Activated naive CD8-positive, alpha-beta T cell treated with anti-CD3 and anti-CD28 coated beads, Interleukin-2, amount 50 U/mL, for 16 hours (primary cell): ENCODE results near the gene MDM4.

Experiments used
- DNase-seq: peaks from one replicate; pipeline ENCODE4 v3.0.0-alpha.2; 2020; ENCODE audit warnings: low read depth, low spot score

Gene MDM4

DNA sequence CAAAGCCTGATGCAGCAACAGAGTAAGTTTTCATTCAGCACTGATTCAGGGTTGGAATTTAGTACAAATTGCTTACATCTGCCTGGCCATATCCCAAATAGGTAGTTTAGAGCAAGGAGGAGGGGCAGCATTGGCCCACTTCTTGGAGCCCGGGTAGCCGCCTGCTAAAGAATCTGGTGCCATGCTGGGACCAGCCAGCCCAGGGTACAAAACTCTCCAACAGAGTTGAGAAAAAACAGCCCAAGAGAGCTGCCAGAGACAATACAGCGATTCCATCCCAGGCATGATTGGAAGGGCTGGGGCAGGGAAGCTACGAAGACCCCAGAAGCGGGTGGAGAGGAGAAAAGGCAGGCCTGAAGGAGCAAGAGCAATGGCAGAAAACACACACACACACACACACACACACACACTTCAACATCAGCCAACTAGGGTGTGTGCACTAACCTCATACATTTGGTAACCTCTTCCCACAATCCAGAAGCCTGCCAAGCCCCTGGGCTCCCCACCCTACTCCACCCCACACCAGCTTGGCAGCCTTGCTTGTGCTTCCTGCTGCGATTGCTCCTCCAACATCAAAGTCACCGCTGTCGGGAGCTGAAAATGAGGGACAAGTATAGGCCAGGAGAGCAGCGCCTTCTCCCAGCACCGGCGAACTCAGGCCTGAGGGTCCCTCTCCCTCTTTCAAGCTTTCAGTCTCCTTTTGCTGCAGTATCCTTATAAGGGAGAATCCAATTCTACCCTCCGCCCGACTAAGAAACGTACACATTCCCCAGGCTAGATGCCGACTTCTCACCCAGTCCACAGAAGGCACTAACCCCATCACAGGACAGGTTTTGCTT lies 22.8 kb upstream of the MDM4 start:
- no peak for DNase-seq

DNA sequence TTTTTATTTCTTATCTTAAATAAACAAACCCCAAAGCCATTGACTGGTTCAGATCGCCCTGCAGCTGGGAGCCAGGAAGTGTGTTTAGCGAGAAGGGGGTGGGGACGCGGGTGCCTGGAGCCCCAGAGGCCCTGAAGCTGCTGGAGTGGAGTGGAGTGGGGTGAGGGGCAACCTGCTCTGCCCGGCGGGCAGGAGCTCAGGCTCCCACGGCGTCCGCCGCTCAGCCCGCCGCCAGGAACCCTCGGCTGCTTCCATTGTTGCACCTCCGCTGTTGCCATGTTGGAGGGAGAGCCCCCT lies 22.3 kb upstream of the MDM4 start:
- no peak for DNase-seq

DNA sequence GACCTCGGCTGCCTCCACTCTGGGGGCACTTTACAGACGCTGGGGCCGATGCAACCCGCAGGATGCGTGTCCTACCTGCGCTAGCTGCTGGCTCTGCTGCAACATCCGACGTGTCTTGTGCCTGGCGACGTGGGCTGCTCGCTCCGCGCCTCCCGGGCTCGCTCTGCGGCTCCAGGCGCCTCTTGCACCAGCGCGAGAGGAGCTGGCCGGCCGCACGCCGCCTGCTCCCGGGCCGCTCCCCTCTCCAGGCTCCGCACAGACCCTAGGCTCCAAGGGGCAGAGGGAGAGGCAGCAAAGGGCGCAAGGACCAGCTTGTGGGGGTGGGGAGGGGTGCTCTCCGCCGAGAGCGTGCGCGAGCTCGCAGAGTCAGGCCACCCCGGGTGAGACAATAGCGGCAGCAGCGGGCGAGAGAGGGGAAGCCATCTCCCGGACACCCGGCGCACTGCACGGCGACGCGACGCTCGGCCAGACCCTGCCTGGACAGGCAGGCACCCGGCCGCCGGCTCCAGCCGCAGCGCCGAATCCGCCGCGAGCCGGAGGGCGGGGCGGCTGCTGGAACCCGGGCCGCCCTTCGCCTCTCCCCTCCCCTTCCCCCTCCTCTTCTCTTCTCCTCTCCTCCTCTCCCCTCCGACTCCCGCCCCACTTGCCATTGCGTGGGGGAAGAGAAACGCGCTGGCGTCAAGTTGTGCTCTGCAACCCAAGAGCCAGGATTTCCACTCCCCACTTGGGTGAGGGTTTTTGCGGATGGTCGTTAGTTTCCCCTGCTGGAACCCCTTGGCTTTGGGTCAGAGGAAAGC lies 21.7 kb upstream of the MDM4 start, which contains the start of gene PIK3C2B:
PIK3C2B (minus strand) TSS at position 525 of the 797 bp plus-strand sequence. CDS start 25,003 bp downstream, outside the sequence.
- DNase-seq: peak; percentile 29

DNA sequence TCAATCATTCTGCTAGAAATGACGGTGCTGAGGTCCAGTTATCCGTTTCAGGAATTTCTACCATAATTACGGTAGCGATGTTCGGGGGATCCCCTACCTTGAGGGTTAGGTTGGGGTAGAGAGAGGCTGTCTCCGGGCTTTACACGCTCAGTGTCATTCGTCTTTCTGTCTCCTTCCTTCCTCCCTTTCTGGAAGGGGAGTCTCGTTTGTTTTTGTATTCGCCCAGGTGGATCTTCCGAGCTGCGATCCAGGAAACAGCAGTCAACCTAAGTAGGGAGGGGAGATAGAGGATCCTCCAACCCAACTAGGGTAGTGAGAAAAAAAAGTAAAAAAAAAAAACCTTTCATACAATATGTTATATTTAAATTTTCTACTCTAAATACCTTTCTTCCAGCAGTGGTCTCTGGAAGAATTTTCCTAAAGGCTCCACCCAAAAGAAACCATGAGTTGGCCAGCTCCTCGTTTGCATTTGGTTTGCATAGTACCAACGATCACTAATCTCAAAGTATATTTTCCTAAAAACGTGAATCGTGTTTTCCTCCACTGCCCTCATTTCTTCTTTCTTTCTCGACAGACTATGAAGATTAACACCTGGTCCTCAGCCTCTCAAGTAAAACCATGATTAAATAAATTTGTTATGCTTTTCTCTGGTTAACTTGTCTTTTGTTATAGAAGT lies 21.0 kb upstream of the MDM4 start:
- no peak for DNase-seq

DNA sequence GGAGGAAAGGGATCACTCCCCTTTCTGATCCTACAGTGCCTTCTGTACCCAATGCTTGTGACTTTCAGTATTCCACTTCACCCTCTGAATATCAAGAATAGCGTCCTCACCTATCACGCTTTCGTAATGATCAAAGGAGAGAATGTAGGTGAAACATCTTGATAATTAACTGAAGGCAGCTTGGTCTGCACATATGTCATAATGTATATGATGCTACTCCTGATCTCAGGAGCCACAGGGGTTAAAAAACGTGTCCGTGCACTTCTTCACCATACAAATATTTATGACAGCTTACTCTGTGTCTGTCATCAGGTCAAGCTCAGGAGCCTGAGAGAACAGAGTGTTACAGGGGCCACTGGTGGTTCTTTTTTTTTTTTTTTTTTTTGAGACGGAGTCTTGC lies 20.4 kb upstream of the MDM4 start:
- no peak for DNase-seq

DNA sequence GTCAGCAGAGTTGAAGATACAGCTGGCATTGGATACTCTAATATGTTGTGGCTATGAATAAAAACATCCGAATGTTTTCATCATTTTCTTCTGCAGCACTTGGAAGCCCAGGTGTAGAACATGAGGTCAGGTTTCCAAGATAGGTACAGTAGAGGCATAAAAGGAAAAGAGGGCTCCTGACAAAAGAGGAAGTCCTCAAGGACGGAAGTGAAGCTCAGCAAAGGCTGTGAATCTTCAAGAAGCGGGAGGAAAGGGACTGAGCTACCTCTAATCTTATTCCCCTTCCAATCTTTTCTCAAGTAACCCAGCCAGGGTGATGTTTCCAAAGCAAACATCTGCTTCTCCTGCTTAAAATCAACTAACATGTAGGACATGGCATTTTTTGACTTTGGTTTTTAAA lies 17.2 kb upstream of the MDM4 start:
- no peak for DNase-seq

DNA sequence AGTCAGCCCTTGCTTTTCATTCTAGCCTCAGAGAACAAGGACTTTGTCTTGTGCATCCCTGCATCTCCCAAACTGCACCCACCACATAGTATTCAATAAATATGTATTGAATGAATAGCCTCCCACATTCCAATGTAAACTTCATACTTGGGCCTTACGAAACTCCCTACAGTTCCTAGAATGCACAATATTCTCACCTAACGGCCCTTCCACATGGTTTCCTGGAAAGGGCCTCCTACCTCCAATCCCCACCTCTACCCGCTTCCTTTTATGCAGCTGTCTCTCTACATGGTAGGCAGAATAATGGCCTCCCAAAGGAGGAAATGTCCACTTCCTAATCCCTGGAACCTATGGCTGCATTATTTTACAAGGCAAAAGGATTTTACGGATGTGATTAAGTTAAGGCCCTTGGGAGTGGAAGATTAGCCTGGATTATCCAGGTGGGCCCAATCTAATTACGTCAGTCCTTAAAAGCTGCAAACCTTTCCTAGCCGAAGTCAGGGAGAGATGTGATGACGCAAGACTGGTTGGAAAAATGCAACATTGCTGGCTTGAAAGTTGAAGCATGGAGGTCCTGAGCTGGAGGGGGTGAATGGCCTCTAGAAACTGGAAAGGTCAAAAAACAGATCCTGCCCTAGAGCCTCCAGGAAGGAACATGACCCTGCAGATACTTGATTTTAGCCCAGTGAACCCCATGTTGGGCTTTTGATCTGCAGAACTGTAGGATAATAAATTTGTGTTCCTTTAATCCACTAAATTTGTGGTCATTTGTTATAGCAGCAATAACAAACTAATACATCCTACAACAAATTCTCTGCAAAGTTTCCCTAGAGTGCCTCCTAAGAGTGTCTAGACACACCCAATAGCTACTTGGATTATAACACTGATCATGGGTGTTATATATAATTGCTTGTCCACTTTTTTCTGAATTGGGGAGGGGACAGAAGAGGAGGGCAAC lies 16.4 kb upstream of the MDM4 start:
- no peak for DNase-seq

DNA sequence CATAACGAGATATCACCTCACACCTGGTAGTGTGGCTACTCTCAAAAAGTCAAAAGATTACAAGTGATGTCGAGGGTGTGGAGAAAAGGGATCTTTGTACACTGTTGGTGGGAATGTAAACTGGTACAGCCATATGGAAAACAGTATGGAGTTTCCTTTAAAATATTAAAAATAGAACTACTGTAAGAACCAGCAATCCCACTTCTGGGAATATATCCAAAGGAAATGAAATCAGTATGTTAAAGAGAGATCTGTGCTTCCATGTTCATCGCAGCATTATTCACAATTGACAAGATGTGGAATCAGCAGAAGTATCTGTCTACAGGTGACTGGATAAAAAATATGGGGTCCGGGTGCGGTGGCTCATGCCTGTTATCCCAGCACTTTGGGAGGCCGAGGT lies 14.0 kb upstream of the MDM4 start:
- DNase-seq: no peak

DNA sequence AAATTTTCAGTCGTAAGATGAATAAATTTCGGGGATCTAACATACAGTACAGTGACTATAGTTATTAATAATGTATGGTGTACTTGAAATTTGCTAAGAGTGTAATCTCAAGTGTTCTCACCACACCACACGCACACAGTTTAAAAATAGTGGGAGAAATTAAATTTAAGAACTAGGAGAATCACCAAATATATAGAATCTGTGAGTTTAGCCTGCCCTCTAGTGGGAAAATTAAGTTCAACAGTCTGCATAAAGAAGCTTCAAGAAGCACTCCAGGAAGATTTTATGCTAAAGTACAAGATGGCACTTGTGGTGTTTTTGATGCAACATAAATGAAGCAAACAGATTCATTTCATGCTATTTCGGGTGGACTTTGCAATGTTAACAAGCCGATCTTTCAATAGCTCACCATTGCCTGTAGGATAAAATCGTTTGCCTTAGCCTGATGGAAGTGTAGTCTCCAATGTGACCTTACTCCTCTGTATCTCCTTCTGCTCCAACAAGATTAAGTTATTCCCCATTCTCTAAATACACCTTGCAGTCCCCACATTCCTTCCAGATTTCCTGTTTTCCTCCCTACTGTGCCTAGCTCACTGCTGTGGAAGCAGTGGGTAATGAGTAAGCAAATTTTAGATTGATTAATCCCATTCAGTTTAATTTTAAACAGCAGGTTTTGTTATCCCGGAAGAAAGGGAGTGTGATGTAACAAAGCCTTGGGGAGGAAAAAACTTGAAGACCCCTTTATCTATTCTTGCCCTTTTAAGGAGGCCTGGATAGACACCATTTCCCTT lies 12.9 kb upstream of the MDM4 start:
- DNase-seq: no peak

DNA sequence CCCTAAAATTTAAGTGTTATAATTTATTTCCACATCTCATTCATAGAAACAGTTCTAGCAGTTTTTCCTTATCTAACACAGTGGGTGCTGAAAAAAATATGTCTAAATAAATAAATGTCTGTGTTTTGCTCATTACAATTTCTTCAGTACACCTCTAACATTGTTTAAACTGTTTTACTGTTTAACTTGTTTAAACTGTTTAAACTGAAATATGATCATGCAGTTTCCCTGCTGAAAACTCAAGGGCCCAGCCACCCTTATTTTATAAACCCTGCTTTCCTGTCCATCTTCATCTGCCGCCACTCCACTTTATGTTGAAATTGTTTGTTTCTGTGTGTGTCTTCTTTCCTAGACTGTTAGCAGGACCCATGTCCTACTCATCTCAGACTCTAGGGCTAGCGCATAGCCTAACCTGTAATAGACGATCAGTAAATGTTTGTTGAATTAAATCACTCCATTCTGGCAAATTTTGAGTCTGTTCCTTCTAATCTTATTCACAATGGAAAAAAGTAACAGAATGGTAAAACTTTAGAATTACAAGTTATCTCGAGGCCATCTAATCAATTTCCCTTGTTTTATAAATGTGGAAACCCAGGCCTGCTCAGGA lies 12.2 kb upstream of the MDM4 start:
- DNase-seq: no peak

DNA sequence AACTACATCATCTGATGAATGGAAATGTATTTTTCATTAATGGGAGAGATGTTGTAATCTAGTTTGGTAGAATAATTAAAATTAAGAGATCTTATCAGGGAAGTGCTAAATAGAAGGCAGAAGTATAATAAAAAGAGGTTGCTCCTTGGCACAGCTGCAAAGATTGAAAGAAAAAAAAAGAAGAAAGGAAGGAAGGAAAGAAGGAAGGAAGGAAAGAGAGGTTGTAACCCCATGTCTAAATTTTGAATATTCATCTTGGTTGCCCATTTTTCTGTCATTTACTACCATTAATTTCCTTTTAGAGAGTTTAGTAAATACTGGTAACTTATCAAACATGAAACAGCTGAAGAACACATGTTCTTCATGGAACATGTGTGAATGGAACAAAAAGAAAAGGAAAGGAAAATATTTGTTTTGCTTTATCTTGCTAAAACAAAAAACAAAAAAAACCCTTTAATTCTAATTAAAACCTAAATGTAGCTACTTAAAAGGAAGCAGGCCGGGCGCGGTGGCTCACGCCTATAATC lies 10.5 kb upstream of the MDM4 start:
- no peak for DNase-seq

DNA sequence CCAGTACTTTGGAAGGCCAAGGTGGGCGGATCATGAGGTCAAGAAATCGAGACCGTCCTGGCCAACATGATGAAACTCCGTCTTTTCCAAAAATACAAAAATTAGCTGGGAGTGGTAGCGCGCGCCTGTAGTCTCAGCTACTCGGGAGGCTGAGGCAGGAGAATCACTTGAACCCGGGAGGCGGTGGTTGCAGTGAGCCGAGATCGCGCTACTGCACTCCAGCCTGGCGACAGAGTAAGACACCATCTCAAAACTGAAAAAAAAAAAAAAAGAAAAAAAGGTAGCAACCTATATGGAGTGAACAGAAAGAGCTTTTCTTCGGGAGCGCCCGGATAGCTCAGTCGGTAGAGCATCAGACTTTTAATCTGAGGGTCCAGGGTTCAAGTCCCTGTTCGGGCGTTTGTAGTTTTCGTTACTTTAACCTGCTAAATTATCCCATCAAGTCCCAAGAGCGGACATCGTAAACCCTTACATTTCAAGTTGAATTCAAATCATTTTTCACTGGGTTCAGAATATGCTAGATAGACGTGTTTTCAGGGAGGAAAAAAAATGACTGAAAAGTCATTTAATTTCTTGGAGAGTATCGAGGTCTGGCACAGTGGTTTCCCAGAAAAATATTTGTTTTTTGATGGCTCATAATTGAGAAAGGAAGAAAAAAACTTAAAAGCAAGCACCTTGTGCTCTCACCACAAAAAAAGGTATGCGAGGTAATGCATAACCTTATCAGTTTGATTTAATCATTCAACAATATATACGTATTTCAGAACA lies 9.8 kb upstream of the MDM4 start:
- DNase-seq: peak; percentile 36

DNA sequence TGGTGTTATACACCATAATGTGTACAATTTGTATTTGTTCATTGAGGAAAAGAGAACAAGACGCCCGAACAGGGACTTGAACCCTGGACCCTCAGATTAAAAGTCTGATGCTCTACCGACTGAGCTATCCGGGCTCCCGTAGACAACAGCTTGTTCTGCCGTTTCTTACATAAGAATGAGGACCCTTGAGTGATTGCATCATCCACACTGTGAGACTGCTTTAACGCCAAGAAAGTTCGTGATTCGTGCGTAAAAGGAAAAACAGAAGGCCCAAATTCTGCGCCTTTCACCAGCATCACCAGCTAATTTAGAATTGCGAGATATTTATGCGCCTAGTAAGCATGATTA lies 9.3 kb upstream of the MDM4 start:
- DNase-seq: peak; percentile 75

DNA sequence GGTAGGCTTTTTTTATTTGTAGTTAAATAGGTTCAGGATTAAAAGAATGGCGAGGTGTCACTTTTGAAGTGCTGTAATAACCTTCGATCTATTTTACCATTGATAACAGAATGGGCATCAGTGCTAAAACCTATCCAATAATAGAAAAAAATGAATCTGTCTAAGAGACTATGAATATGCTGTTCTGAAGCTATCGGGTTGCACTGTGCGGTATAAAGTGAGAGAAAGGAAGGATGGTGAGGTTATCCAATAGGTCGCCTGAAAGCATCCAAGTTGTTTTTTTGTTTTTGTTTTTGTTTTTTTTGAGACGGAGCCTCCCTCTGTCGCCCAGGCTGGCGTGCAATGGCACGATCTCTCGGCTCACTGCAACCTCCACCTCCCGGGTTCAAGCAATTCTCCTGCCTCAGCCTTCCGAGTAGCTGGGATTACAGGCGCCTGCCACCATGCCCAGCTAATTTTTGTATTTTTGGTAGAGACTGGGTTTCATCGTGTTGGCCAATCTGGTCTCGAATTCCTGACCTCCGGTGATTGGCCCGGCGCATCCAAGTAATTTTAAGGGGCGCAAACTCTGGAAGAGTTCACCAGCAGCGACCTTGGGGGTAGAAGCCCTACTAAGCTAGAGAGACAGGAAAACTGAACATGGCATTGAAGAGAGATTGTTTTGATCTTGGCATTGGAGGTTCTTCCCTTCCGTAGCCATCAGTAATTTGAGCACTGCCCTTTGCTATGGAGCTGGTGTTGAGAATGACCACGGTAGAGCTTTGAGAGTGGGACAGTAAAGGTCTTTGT lies 8.7 kb upstream of the MDM4 start:
- DNase-seq: no peak

DNA sequence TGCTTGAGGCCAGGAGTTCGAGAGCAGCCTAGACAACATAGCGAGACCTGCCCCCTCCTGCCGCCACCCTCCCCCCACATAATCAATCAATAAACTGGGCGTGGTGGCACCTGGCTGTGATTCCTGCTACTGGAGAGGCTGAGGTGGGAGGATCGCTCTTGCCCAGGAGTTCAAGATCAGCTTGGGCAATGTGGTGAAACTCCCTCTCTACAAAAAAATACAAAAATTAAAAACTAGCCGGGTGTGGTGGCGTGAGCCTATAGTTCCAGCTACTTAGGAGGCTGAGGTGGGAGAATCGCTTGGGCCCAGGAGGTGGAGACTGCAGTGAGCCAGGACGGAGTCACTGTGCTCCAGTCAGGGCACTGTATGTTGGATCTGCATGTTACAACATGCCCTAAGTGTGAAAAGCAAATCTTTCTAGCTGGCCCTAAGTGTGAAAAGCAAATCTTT lies 7.0 kb upstream of the MDM4 start:
- no peak for DNase-seq

DNA sequence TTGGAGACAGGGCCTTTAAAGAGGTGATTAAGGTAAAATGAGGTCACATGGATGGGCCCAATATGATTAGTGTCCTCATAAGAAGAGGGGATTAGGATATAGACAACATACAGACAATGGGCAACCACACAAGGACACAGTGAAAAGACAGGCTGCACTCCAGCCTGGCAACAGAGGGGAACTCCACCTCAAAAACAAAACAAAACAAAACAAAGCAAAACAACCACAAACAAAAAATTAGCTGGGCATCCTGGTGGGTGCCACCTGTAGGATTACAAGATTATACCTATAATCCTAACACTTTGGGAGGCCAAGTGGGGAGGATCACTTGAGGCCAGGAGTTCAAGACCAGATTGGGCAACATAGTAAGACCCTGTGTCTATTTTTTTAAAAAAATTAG lies 4.8 kb upstream of the MDM4 start:
- DNase-seq: no peak

DNA sequence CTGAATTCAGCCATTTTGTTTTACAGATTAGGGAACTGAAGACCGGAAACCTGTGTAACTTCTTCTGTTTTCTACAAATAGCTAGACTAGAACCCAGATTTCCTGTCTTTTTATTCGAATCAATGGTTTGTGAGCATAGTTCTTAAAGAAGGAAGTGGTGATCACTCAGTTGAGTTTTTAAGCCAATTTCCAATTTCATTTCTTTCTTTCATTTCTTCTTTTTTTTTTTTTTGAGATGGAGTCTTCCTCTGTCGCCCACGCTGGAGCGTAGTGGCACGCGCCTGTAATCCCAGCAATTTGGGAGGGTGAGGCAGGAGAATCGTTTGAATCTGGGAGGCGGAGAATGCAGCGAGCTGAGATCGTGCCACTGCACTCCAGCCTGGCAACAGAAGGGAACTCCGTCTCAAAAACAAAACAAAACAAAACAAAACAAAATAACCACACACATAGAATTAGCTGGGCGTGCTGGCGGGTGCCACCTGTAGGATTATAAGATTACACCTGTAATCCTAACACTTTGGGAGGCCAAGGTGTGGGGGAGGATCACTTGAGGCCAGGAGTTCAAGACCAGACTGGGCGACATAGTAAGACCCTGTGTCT lies 3.0 kb upstream of the MDM4 start:
- no peak for DNase-seq

DNA sequence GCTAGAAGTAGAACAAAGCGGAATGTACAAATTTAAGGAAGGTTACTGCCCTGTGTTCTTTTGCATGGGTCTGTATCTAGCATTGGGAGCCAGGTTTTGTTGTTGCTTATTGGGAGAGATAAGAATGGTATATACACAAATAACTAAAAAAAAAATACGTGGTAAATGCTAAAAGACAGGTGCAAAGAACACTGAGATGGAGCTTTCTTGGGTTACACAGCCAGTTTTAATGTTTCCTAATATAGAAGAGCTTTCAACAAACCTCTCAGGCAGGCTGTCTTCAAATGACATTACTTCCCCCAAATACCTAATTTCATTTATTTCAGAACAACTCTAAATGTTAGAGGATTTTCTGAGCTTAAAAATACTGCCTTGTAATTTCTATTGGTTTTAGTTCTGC lies 1.4 kb upstream of the MDM4 start:
- no peak for DNase-seq
